Measurements from ENCODE around the gene TNNI3K. TPM values are rescaled to one million over a fixed set of nuclear protein-coding genes. Genes with fewer than 3 reads are reported as not detected.

The TNNI3K gene
- total RNA-seq, 1 experiment from 2014 or later = not detected

DNA sequence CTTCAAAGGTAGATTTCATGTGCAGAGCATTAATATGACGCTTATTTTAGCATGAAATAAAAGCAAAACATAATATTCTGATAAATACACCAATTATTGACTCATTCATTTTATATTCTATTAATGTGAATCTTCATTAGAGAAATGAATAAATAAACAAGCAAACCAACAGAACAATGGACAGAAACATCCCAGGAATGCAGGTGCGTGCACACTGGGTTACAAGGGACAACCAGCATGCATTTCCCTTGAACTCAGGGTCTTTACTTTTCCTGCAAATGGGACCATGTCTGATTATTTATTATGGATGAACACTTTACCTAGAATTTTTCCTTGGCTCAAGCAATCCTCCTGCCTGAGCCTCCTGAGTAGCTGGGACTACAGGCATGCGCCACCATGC is 263.7 kb downstream of the TNNI3K start:
- WGBS (ENCODE audit: extremely low coverage, insufficient read length, low lambda C conversion rate) = no CpG with 5 or more reads among the region's 3 CpGs
- H2BK120ac ChIP-seq (ENCODE audit: low read depth, low read length, poor library complexity, severe bottlenecking) = no peak overlapping the region

More for the DNA sequence above, 263.7 kb downstream of the TNNI3K start:
- no peaks in the 10 kb centered on the region for H3K9me3 ChIP-seq (ENCODE audit: control insufficient read depth, low read depth, low read length)
- TF ChIP-seq, protein P1, sequence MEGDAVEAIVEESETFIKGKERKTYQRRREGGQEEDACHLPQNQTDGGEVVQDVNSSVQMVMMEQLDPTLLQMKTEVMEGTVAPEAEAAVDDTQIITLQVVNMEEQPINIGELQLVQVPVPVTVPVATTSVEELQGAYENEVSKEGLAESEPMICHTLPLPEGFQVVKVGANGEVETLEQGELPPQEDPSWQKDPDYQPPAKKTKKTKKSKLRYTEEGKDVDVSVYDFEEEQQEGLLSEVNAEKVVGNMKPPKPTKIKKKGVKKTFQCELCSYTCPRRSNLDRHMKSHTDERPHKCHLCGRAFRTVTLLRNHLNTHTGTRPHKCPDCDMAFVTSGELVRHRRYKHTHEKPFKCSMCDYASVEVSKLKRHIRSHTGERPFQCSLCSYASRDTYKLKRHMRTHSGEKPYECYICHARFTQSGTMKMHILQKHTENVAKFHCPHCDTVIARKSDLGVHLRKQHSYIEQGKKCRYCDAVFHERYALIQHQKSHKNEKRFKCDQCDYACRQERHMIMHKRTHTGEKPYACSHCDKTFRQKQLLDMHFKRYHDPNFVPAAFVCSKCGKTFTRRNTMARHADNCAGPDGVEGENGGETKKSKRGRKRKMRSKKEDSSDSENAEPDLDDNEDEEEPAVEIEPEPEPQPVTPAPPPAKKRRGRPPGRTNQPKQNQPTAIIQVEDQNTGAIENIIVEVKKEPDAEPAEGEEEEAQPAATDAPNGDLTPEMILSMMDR (conservative IDR thresholded peaks at IDR 0.05) = no peak
- no peak overlapping the region for H3K27ac ChIP-seq (ENCODE audit: insufficient read length, low read depth, low read length)
- no peak overlapping the region for H3K4ac ChIP-seq (ENCODE audit: low read depth, low read length)
- no peaks in the 10 kb centered on the region for H4K20me1 ChIP-seq (ENCODE audit: control insufficient read depth, insufficient read depth, insufficient read length)
- peaks cover 1 to 5% of the 10 kb centered on the region in 2 experiments; a peak in 3 of 4 replicates for H3K4me1 Mint-ChIP-seq
- H3T11ph ChIP-seq (ENCODE audit: low read length) = no peak overlapping the region
- no peak overlapping the region for H3K18ac ChIP-seq (ENCODE audit: insufficient read length, low read depth, low read length)
- no peak overlapping the region for H4K8ac ChIP-seq (replicated peaks; ENCODE audit: insufficient read length, low read depth, low read length)
- H3K36me3 Mint-ChIP-seq (ENCODE audit: insufficient read depth in 1 of 3, low read depth in 3 of 3) = no peaks in the 10 kb centered on the region
- DNase-seq = no peak
- no peak overlapping the region for H3K23ac ChIP-seq (ENCODE audit: insufficient read length, low read depth, low read length)
- H4K5ac ChIP-seq (ENCODE audit: insufficient read length, low read depth, low read length) = no peak overlapping the region
- H3K4me2 ChIP-seq (ENCODE audit: insufficient read depth, insufficient read length, low read length) = no peak overlapping the region
- H2BK20ac ChIP-seq (ENCODE audit: low read depth, low read length, poor library complexity, severe bottlenecking) = no peak overlapping the region
- no peak overlapping the region for H2BK12ac ChIP-seq (ENCODE audit: insufficient read length, low read depth, low read length)
- no peak overlapping the region for H2AK5ac ChIP-seq (ENCODE audit: insufficient read length, low read length)
- no peak overlapping the region for H3K56ac ChIP-seq (ENCODE audit: insufficient read length, low read depth, low read length)
- no peaks in the 10 kb centered on the region for H3K27me3 ChIP-seq (ENCODE audit: insufficient read depth, low read length)
- no peak overlapping the region for H2BK15ac ChIP-seq (ENCODE audit: low read depth, low read length)
- H3K79me2 ChIP-seq (ENCODE audit: insufficient read depth, low read length) = no peaks in the 10 kb centered on the region
- H3K27me3 Mint-ChIP-seq (ENCODE audit: low read depth) = no peaks in the 10 kb centered on the region
- H3K79me1 ChIP-seq (ENCODE audit: insufficient read depth, low read depth, low read length, poor library complexity, severe bottlenecking) = no peaks in the 10 kb centered on the region
- H2AFZ ChIP-seq (ENCODE audit: low read length) = no peak overlapping the region
- no peak overlapping the region for H2BK5ac ChIP-seq (ENCODE audit: insufficient read length, low read length)
- no peak overlapping the region for H3K9ac ChIP-seq (ENCODE audit: extremely low read depth, insufficient read length, low read length)
- H4K91ac ChIP-seq (ENCODE audit: insufficient read length, low read depth, low read length) = no peak overlapping the region
- no peaks in the 10 kb centered on the region for H3K23me2 ChIP-seq (ENCODE audit: insufficient read length, low read depth, low read length, poor library complexity, severe bottlenecking)
- H3K14ac ChIP-seq (ENCODE audit: insufficient read depth, low read length) = no peak overlapping the region
- H3K9me3 Mint-ChIP-seq = no peaks in the 10 kb centered on the region
- H3K4me1 ChIP-seq (ENCODE audit: insufficient read depth, low read length) = no peaks in the 10 kb centered on the region; the same call in 1 of the 2 replicates
- H3K27ac Mint-ChIP-seq = no peak overlapping the region
- no peak overlapping the region for H3K4me3 Mint-ChIP-seq
